ENCODE results near the gene SMARCA4.

DNA sequence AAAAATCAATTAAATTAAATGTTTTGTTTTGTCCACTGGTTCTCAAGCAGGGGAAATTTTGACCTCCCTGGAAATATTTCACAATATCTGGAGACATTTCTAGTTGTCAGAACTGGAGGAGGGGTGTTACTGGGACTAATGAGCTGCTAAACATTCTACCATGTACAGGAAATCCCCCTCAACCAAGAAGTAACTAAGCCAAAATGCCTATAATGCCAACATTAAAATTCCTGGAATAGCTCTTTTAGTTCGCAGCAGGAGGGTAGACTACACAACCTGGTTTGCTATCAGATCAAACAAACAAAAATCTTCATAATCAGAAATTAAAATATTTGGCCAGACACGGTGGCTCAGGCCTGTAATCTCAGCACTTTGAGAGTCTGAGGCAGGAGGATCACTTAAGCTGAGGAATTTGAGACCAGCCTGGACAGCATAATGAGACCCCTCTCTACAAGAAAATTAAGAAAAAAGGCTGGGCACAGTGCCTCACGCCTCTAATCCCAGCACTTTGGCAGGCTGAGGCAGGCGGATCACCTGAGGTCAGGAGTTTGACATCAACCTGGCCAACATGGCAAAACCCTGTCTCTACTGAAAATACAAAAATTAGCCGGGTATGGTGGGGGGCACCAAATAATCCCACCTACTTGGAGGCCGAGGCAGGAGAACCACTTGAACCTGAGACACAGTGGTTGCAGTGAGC lies 13.7 kb upstream of the SMARCA4 start:
- TF ChIP-seq, protein P1, sequence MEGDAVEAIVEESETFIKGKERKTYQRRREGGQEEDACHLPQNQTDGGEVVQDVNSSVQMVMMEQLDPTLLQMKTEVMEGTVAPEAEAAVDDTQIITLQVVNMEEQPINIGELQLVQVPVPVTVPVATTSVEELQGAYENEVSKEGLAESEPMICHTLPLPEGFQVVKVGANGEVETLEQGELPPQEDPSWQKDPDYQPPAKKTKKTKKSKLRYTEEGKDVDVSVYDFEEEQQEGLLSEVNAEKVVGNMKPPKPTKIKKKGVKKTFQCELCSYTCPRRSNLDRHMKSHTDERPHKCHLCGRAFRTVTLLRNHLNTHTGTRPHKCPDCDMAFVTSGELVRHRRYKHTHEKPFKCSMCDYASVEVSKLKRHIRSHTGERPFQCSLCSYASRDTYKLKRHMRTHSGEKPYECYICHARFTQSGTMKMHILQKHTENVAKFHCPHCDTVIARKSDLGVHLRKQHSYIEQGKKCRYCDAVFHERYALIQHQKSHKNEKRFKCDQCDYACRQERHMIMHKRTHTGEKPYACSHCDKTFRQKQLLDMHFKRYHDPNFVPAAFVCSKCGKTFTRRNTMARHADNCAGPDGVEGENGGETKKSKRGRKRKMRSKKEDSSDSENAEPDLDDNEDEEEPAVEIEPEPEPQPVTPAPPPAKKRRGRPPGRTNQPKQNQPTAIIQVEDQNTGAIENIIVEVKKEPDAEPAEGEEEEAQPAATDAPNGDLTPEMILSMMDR (IDR thresholded peaks at IDR 0.05; ENCODE audit: poor library complexity): no peak
- TF ChIP-seq EZH2 (IDR thresholded peaks at IDR 0.05; ENCODE audit: borderline replicate concordance) (no peak), EZH2phosphoT487 (IDR thresholded peaks at IDR 0.05; ENCODE audit: low read depth, severe bottlenecking, unreplicated experiment) (no peak)

All from hepatocyte (in vitro differentiated cells).